Activated CD4-positive, alpha-beta T cell treated with anti-CD3 and anti-CD28 coated beads, Interleukin-2, amount 10 ng/mL, durations not matched to agents 24 days and 14 days (primary cell): ENCODE measurements around the gene OTOG. TPM values are rescaled to one million over a fixed set of nuclear protein-coding genes. Genes with fewer than 3 reads are reported as not detected.

Experiments used
- DNase-seq: peaks from one replicate; pipeline ENCODE4 v3.0.0; 2022
- H3K27ac Mint-ChIP-seq: one replicate; pipeline ENCODE4 v1.8.0; 2022; ENCODE audit warnings: mild to moderate bottlenecking, mixed read lengths
- H3K27me3 Mint-ChIP-seq: one replicate; pipeline ENCODE4 v1.8.0; 2022; ENCODE audit warnings: mixed read lengths
- H3K36me3 Mint-ChIP-seq: one replicate; pipeline ENCODE4 v1.8.0; 2022; ENCODE audit warnings: low read depth, mild to moderate bottlenecking, mixed read lengths
- H3K4me1 Mint-ChIP-seq: one replicate; pipeline ENCODE4 v1.8.0; 2021; ENCODE audit warnings: mixed read lengths
- H3K4me3 Mint-ChIP-seq: one replicate; pipeline ENCODE4 v1.8.0; 2022; ENCODE audit warnings: mild to moderate bottlenecking, moderate library complexity, mixed read lengths
- H3K9me3 Mint-ChIP-seq: one replicate; pipeline ENCODE4 v1.8.0; 2021; ENCODE audit warnings: mixed read lengths
- intact Hi-C: fragments of 100-400 bp; cut with micrococcal nuclease; formaldehyde crosslinking; loops from one replicate; pipeline ENCODE4 v1.15.1; 2023
- total RNA-seq: library from RNA; stranded (reverse); gene quantifications from 2 replicates; pipeline ENCODE4 v1.2.3, GENCODE V29; 2022

The OTOG gene
- total RNA-seq, 1 donor from 2014 or later: not detected

- Mint-ChIP-seq H3K4me1 (peaks cover 8% of the 10 kb centered on the region), H3K9me3 (no peaks in the 10 kb centered on the region), H3K27me3 (peaks cover 3% of the 10 kb centered on the region), H3K27ac (no peak overlapping the region), H3K4me3 (no peak overlapping the region), H3K36me3 (no peaks in the 10 kb centered on the region)
- no peak for DNase-seq
- intact Hi-C loops: no loop called here
These were observed 24.6 kb downstream of the OTOG start for GRCh38 chr11:17571431-17572358.

- H3K27me3 Mint-ChIP-seq: peaks cover 3% of the 10 kb centered on the region
- DNase-seq: no peak
- no peaks in the 10 kb centered on the region for H3K36me3 Mint-ChIP-seq
- no peaks in the 10 kb centered on the region for H3K9me3 Mint-ChIP-seq
- H3K4me1 Mint-ChIP-seq: peaks cover 6% of the 10 kb centered on the region
- intact Hi-C loops: no loop called here
- H3K4me3 Mint-ChIP-seq: no peak overlapping the region
- H3K27ac Mint-ChIP-seq: no peak overlapping the region
These were observed 25.3 kb downstream of the OTOG start for GRCh38 chr11:17572359-17572690.

- no peak for DNase-seq
- Mint-ChIP-seq H3K36me3 (no peaks in the 10 kb centered on the region), H3K27ac (no peak overlapping the region), H3K27me3 (peaks cover 3% of the 10 kb centered on the region), H3K4me1 (peaks cover 6% of the 10 kb centered on the region), H3K4me3 (no peak overlapping the region), H3K9me3 (no peaks in the 10 kb centered on the region)
- intact Hi-C loops: no loop called here
These were observed 25.9 kb downstream of the OTOG start for GRCh38 chr11:17572791-17573460.

GRCh38 chr11:17573526-17573925 lies 26.5 kb downstream of the OTOG start:
- Mint-ChIP-seq H3K27me3 (peaks cover 3% of the 10 kb centered on the region), H3K4me3 (no peak overlapping the region), H3K4me1 (peaks cover 3% of the 10 kb centered on the region), H3K27ac (no peak overlapping the region), H3K9me3 (no peaks in the 10 kb centered on the region), H3K36me3 (no peaks in the 10 kb centered on the region)
- intact Hi-C loops: no loop called here
- DNase-seq: no peak

- no peak overlapping the region for H3K27ac Mint-ChIP-seq
- intact Hi-C loops: no loop called here
- DNase-seq: no peak
- H3K9me3 Mint-ChIP-seq: no peaks in the 10 kb centered on the region
- H3K4me3 Mint-ChIP-seq: no peak overlapping the region
- peaks cover 2% of the 10 kb centered on the region for H3K4me1 Mint-ChIP-seq
- no peaks in the 10 kb centered on the region for H3K36me3 Mint-ChIP-seq
- H3K27me3 Mint-ChIP-seq: peaks cover 3% of the 10 kb centered on the region
These were observed 27.4 kb downstream of the OTOG start for GRCh38 chr11:17574141-17575091.

GRCh38 chr11:17575431-17576425 lies 28.7 kb downstream of the OTOG start:
- Mint-ChIP-seq H3K9me3 (no peaks in the 10 kb centered on the region), H3K4me1 (peaks cover 2% of the 10 kb centered on the region), H3K27me3 (peaks cover 3% of the 10 kb centered on the region), H3K4me3 (no peak overlapping the region), H3K36me3 (no peaks in the 10 kb centered on the region), H3K27ac (no peak overlapping the region)
- no peak for DNase-seq
- intact Hi-C loops: no loop called here

- Mint-ChIP-seq H3K27me3 (peaks cover 6% of the 10 kb centered on the region), H3K4me1 (no peaks in the 10 kb centered on the region), H3K4me3 (no peak overlapping the region), H3K27ac (no peak overlapping the region), H3K36me3 (no peaks in the 10 kb centered on the region), H3K9me3 (no peaks in the 10 kb centered on the region)
- intact Hi-C loops: no loop called here
- no peak for DNase-seq
These were observed 31.2 kb downstream of the OTOG start for GRCh38 chr11:17578296-17578695.

- Mint-ChIP-seq H3K36me3 (no peaks in the 10 kb centered on the region), H3K4me1 (no peaks in the 10 kb centered on the region), H3K27ac (no peak overlapping the region), H3K4me3 (no peak overlapping the region), H3K27me3 (peaks cover 9% of the 10 kb centered on the region), H3K9me3 (no peaks in the 10 kb centered on the region)
- intact Hi-C loops: no loop called here
- DNase-seq: no peak
These were observed 31.9 kb downstream of the OTOG start for GRCh38 chr11:17578958-17579357.

GRCh38 chr11:17579451-17579850 lies 32.4 kb downstream of the OTOG start:
- H3K4me3 Mint-ChIP-seq: no peak overlapping the region
- no peaks in the 10 kb centered on the region for H3K9me3 Mint-ChIP-seq
- DNase-seq: no peak
- no peaks in the 10 kb centered on the region for H3K4me1 Mint-ChIP-seq
- no peak overlapping the region for H3K27ac Mint-ChIP-seq
- peaks cover 11% of the 10 kb centered on the region for H3K27me3 Mint-ChIP-seq
- intact Hi-C loops: no loop called here
- H3K36me3 Mint-ChIP-seq: no peaks in the 10 kb centered on the region

GRCh38 chr11:17580271-17580670 lies 33.2 kb downstream of the OTOG start:
- intact Hi-C loops: no loop called here
- no peaks in the 10 kb centered on the region for H3K36me3 Mint-ChIP-seq

GRCh38 chr11:17581036-17581731 lies 34.1 kb downstream of the OTOG start:
- no peak overlapping the region for H3K4me3 Mint-ChIP-seq
- no peak for DNase-seq
- H3K4me1 Mint-ChIP-seq: no peaks in the 10 kb centered on the region
- H3K9me3 Mint-ChIP-seq: no peaks in the 10 kb centered on the region
- no peaks in the 10 kb centered on the region for H3K36me3 Mint-ChIP-seq
- intact Hi-C loops: no loop called here
- peaks cover 16% of the 10 kb centered on the region for H3K27me3 Mint-ChIP-seq
- H3K27ac Mint-ChIP-seq: no peak overlapping the region

More at GRCh38 chr11:17580271-17580670, 33.2 kb downstream of the OTOG start:
- Mint-ChIP-seq H3K4me1 (no peaks in the 10 kb centered on the region), H3K27me3 (peaks cover 13% of the 10 kb centered on the region), H3K27ac (no peak overlapping the region), H3K9me3 (no peaks in the 10 kb centered on the region), H3K4me3 (no peak overlapping the region)
- DNase-seq: no peak

GRCh38 chr11:17581732-17582053 lies 34.6 kb downstream of the OTOG start:
- Mint-ChIP-seq H3K9me3 (no peaks in the 10 kb centered on the region), H3K36me3 (no peaks in the 10 kb centered on the region), H3K4me3 (no peak overlapping the region), H3K27me3 (peaks cover 16% of the 10 kb centered on the region), H3K4me1 (no peaks in the 10 kb centered on the region), H3K27ac (no peak overlapping the region)
- DNase-seq: no peak
- intact Hi-C loops: no loop called here
